CD4-positive, CD25-positive, alpha-beta regulatory T cell (primary cell): ENCODE data around the gene SMG1. TPM values are rescaled to one million over a fixed set of nuclear protein-coding genes. Genes with fewer than 3 reads are reported as not detected.
"Not testable (repeated sequence)": the region's sequence is repeated elsewhere in the genome, so short reads cannot be mapped to it uniquely, and the experiment has no call there.

Source experiments
- ATAC-seq, 2 donors: fragments of 150-1000 bp; cut with Tn5 transposase; one replicate each; pipeline ENCODE4 v1.10.0; 2021; ENCODE audit warnings: low read depth in 2 of 2, moderate number of reproducible peaks in 2 of 2, moderate library complexity in 1 of 2
- DNase-seq, 3 donors: peaks; one replicate each; pipeline versions ENCODE4 v3.0.0 to v3.0.0-alpha.2; 2012 to 2022; ENCODE audit warnings: mixed read lengths in 1 of 3
- H3K27ac ChIP-seq: one replicate; pipeline ENCODE4 v1.7.0; 2013; ENCODE audit warnings: mild to moderate bottlenecking, low read length; ENCODE audit not compliant: insufficient read depth, poor library complexity, severe bottlenecking
- H3K27me3 ChIP-seq: one replicate; pipeline ENCODE4 v1.7.0; 2013; ENCODE audit warnings: low read length; ENCODE audit not compliant: control insufficient read depth, insufficient read depth
- H3K36me3 ChIP-seq: one replicate; pipeline ENCODE4 v1.7.0; 2013; ENCODE audit warnings: mild to moderate bottlenecking, low read length, moderate library complexity; ENCODE audit not compliant: control insufficient read depth, insufficient read depth
- H3K4me1 ChIP-seq: 2 replicates; pipeline ENCODE4 v1.7.0; 2013; ENCODE audit warnings: mild to moderate bottlenecking, low read length; ENCODE audit not compliant: insufficient read depth, control insufficient read depth, poor library complexity, severe bottlenecking
- H3K4me3 ChIP-seq: one replicate; pipeline ENCODE4 v1.7.0; 2013; ENCODE audit warnings: low read depth, mild to moderate bottlenecking, low read length, moderate library complexity
- H3K9me3 ChIP-seq, 2 experiments: 1 replicate in 1 of 2; 2 replicates in 1 of 2; pipeline ENCODE4 v1.7.0; 2013; ENCODE audit warnings: low read length in 2 of 2, mild to moderate bottlenecking in 1 of 2, moderate library complexity in 1 of 2; ENCODE audit not compliant: control insufficient read depth in 2 of 2
- H3K27ac Mint-ChIP-seq, 3 donors: one replicate each; pipeline ENCODE4 v1.8.0; 2020 to 2022; ENCODE audit warnings: mild to moderate bottlenecking in 3 of 3, mixed read lengths in 3 of 3, moderate library complexity in 2 of 3
- H3K27me3 Mint-ChIP-seq: one replicate; pipeline ENCODE4 v1.8.0; 2022; ENCODE audit warnings: mild to moderate bottlenecking, mixed read lengths
- H3K36me3 Mint-ChIP-seq: one replicate; pipeline ENCODE4 v1.8.0; 2020; ENCODE audit warnings: mixed read lengths
- H3K4me1 Mint-ChIP-seq, 4 donors: one replicate each; pipeline ENCODE4 v1.8.0; 2020 to 2022; ENCODE audit warnings: mixed read lengths in 4 of 4, mild to moderate bottlenecking in 1 of 4
- H3K4me3 Mint-ChIP-seq, 4 donors: one replicate each; pipeline ENCODE4 v1.8.0; 2020 to 2022; ENCODE audit warnings: mild to moderate bottlenecking in 4 of 4, mixed read lengths in 4 of 4, moderate library complexity in 3 of 4
- H3K9me3 Mint-ChIP-seq, 7 donors: one replicate each; pipeline ENCODE4 v1.8.0; 2020 to 2022; ENCODE audit warnings: mixed read lengths in 7 of 7, mild to moderate bottlenecking in 3 of 7, moderate library complexity in 2 of 7
- polyA plus RNA-seq, 4 donors: library from polyadenylated mRNA; unstranded; fragments of 300-500 nt; fragmentation: Illumina TruSeq; gene quantifications; one replicate each; pipeline ENCODE4 v1.2.3, GENCODE V29; 2021
- total RNA-seq: library from RNA; stranded (reverse); gene quantifications from one replicate; pipeline ENCODE4 v1.2.3, GENCODE V29; 2022

The SMG1 gene
- total and polyA plus RNA-seq, 5 donors from 2014 or later: 9.2 to 200 (median 11.8) TPM

GRCh38 chr16:18909585-18909984 lies 16.6 kb downstream of the SMG1 start:
- ATAC-seq, H3K36me3 Mint-ChIP-seq: not testable (repeated sequence)
- peak overlapping the region in 1 of 4 donors; percentile 7 for H3K4me3 Mint-ChIP-seq

GRCh38 chr16:18908716-18909115 lies 17.5 kb downstream of the SMG1 start:
- not testable (repeated sequence) for H3K27me3 ChIP-seq, H3K36me3 Mint-ChIP-seq, ATAC-seq, H3K4me1 ChIP-seq, H3K27ac Mint-ChIP-seq, H3K9me3 Mint-ChIP-seq, H3K9me3 ChIP-seq, H3K4me3 ChIP-seq, H3K27ac ChIP-seq, DNase-seq, H3K4me3 Mint-ChIP-seq, H3K36me3 ChIP-seq, H3K27me3 Mint-ChIP-seq
- H3K4me1 Mint-ChIP-seq: peaks cover 22 to 64% (median 27%) of the 10 kb centered on the region in 4 donors

More at GRCh38 chr16:18909585-18909984, 16.6 kb downstream of the SMG1 start:
- H3K27ac Mint-ChIP-seq: peak overlapping the region in 2 of 3 donors; percentile 17 to 46
- H3K4me3 ChIP-seq, H3K9me3 Mint-ChIP-seq, H3K36me3 ChIP-seq, DNase-seq, H3K27me3 ChIP-seq, H3K27ac ChIP-seq, H3K9me3 ChIP-seq, H3K4me1 ChIP-seq, H3K27me3 Mint-ChIP-seq: not testable (repeated sequence)
- peaks cover 22 to 62% (median 26%) of the 10 kb centered on the region in 4 donors for H3K4me1 Mint-ChIP-seq

- not testable (repeated sequence) for H3K27me3 ChIP-seq, H3K27me3 Mint-ChIP-seq, H3K9me3 ChIP-seq, H3K36me3 ChIP-seq, H3K36me3 Mint-ChIP-seq, ATAC-seq, H3K27ac ChIP-seq, DNase-seq, H3K9me3 Mint-ChIP-seq, H3K4me3 ChIP-seq
- Mint-ChIP-seq H3K4me3 (peak overlapping the region in 1 of 4 donors; percentile 45), H3K27ac (peak overlapping the region in 2 of 3 donors; percentile 66 to 79), H3K4me1 (peaks cover 32 to 75% (median 50%) of the 10 kb centered on the region in 4 donors)
- H3K4me1 ChIP-seq: peaks cover 13% of the 10 kb centered on the region
Measured at GRCh38 chr16:18902778-18903177, 23.4 kb downstream of the SMG1 start.

- ATAC-seq, H3K9me3 Mint-ChIP-seq, DNase-seq, H3K27me3 ChIP-seq, H3K4me3 ChIP-seq, H3K36me3 Mint-ChIP-seq, H3K27me3 Mint-ChIP-seq, H3K27ac ChIP-seq, H3K36me3 ChIP-seq, H3K9me3 ChIP-seq: not testable (repeated sequence)
- peak overlapping the region; percentile 26 to 48 (median 46) for H3K27ac Mint-ChIP-seq
- H3K4me1 Mint-ChIP-seq: peaks cover 30 to 73% (median 52%) of the 10 kb centered on the region in 4 donors
- peak overlapping the region in 1 of 4 donors; percentile 32 for H3K4me3 Mint-ChIP-seq
- peaks cover 13% of the 10 kb centered on the region for H3K4me1 ChIP-seq
Measured at GRCh38 chr16:18902044-18902443, 24.2 kb downstream of the SMG1 start.

- H3K27me3 Mint-ChIP-seq, ATAC-seq, H3K36me3 Mint-ChIP-seq, H3K36me3 ChIP-seq, H3K4me3 ChIP-seq, H3K9me3 ChIP-seq, DNase-seq, H3K4me3 Mint-ChIP-seq, H3K27ac ChIP-seq, H3K27me3 ChIP-seq, H3K9me3 Mint-ChIP-seq: not testable (repeated sequence)
- peak overlapping the region in 1 of 3 donors; percentile 14 for H3K27ac Mint-ChIP-seq
- peaks cover 13% of the 10 kb centered on the region for H3K4me1 ChIP-seq
- H3K4me1 Mint-ChIP-seq: peaks cover 24 to 64% (median 50%) of the 10 kb centered on the region in 4 donors
Measured at GRCh38 chr16:18901194-18901593, 25.0 kb downstream of the SMG1 start.

GRCh38 chr16:18884456-18884855 lies 41.8 kb downstream of the SMG1 start:
- H3K27me3 ChIP-seq, ATAC-seq, H3K4me3 Mint-ChIP-seq, H3K27ac Mint-ChIP-seq, H3K27me3 Mint-ChIP-seq, DNase-seq, H3K4me1 ChIP-seq, H3K27ac ChIP-seq, H3K9me3 ChIP-seq, H3K4me1 Mint-ChIP-seq, H3K9me3 Mint-ChIP-seq, H3K4me3 ChIP-seq: not testable (repeated sequence)
- peaks cover 31% of the 10 kb centered on the region for H3K36me3 ChIP-seq
- H3K36me3 Mint-ChIP-seq: peaks cover 19% of the 10 kb centered on the region

- not testable (repeated sequence) for H3K27me3 ChIP-seq, H3K4me3 Mint-ChIP-seq, H3K9me3 ChIP-seq, H3K9me3 Mint-ChIP-seq, H3K4me1 Mint-ChIP-seq, H3K27me3 Mint-ChIP-seq, H3K27ac ChIP-seq, ATAC-seq, H3K4me1 ChIP-seq, H3K4me3 ChIP-seq, DNase-seq
- Mint-ChIP-seq H3K27ac (peak overlapping the region in 1 of 3 donors; percentile 60), H3K36me3 (peaks cover 12% of the 10 kb centered on the region)
- H3K36me3 ChIP-seq: peaks cover 22% of the 10 kb centered on the region
Measured at GRCh38 chr16:18877734-18878133, 48.5 kb downstream of the SMG1 start.

GRCh38 chr16:18877259-18877658 lies 48.9 kb downstream of the SMG1 start:
- not testable (repeated sequence) for H3K4me1 Mint-ChIP-seq, H3K36me3 Mint-ChIP-seq

More at GRCh38 chr16:18877259-18877658, 48.9 kb downstream of the SMG1 start:
- ATAC-seq, H3K4me1 ChIP-seq, H3K27ac Mint-ChIP-seq, H3K9me3 ChIP-seq, H3K4me3 Mint-ChIP-seq, H3K27me3 ChIP-seq, H3K27ac ChIP-seq, H3K4me3 ChIP-seq, DNase-seq, H3K27me3 Mint-ChIP-seq, H3K9me3 Mint-ChIP-seq: not testable (repeated sequence)
- H3K36me3 ChIP-seq: peaks cover 19% of the 10 kb centered on the region
